ENCODE measurements around the gene TRMT11. TPM values are rescaled to one million over a fixed set of nuclear protein-coding genes. Genes with fewer than 3 reads are reported as not detected.

Gene TRMT11
- total RNA-seq, 1 experiment from 2014 or later, result 36.7 TPM

GRCh38 chr6:126039284-126039683, 52.9 kb downstream of the TRMT11 start:
- H3K4me3 ChIP-seq (ENCODE audit: low read depth, low read length), result no peak overlapping the region
- H3K36me3 ChIP-seq (ENCODE audit: control insufficient read depth, insufficient read depth, low read length), result no peaks in the 10 kb centered on the region; the same call in 1 of the 2 replicates
- intact Hi-C loops (cut with micrococcal nuclease; ENCODE audit: unreplicated experiment), result no loop called here
- Mint-ChIP-seq H3K4me1 (ENCODE audit: low read depth, unreplicated experiment) (peaks cover 20% of the 10 kb centered on the region), H3K27me3 (ENCODE audit: insufficient read depth, unreplicated experiment) (no peaks in the 10 kb centered on the region), H3K9me3 (ENCODE audit: unreplicated experiment) (no peaks in the 10 kb centered on the region), H3K27ac (ENCODE audit: unreplicated experiment) (no peak overlapping the region), H3K4me3 (ENCODE audit: unreplicated experiment) (no peak overlapping the region), H3K36me3 (ENCODE audit: insufficient read depth, unreplicated experiment) (peaks cover 62% of the 10 kb centered on the region)
- POLR2A ChIA-PET, result no interaction called here
- no TSS peak for BruUV-seq (replicated peaks)
- DNase-seq, result no peak
- CTCF ChIA-PET, result no interaction called here
- H3K4me1 ChIP-seq, result peaks cover 70% of the 10 kb centered on the region
- H3K9me3 ChIP-seq, result no peaks in the 10 kb centered on the region
- H3K27me3 ChIP-seq (replicated peaks; ENCODE audit: control insufficient read depth, insufficient read depth, low read length), result no peaks in the 10 kb centered on the region
- TF ChIP-seq, protein P1, sequence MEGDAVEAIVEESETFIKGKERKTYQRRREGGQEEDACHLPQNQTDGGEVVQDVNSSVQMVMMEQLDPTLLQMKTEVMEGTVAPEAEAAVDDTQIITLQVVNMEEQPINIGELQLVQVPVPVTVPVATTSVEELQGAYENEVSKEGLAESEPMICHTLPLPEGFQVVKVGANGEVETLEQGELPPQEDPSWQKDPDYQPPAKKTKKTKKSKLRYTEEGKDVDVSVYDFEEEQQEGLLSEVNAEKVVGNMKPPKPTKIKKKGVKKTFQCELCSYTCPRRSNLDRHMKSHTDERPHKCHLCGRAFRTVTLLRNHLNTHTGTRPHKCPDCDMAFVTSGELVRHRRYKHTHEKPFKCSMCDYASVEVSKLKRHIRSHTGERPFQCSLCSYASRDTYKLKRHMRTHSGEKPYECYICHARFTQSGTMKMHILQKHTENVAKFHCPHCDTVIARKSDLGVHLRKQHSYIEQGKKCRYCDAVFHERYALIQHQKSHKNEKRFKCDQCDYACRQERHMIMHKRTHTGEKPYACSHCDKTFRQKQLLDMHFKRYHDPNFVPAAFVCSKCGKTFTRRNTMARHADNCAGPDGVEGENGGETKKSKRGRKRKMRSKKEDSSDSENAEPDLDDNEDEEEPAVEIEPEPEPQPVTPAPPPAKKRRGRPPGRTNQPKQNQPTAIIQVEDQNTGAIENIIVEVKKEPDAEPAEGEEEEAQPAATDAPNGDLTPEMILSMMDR (IDR thresholded peaks at IDR 0.05; ENCODE audit: insufficient read depth in 1 of 2, low read depth in 1 of 2, low read length in 1 of 2, severe bottlenecking in 1 of 2, unreplicated experiment in 1 of 2), result no peak

- no peak overlapping the region for H3K4me3 ChIP-seq (ENCODE audit: low read depth, low read length)
- Mint-ChIP-seq H3K4me1 (ENCODE audit: low read depth, unreplicated experiment) (peaks cover 12% of the 10 kb centered on the region), H3K4me3 (ENCODE audit: unreplicated experiment) (no peak overlapping the region), H3K9me3 (ENCODE audit: unreplicated experiment) (no peaks in the 10 kb centered on the region), H3K27ac (ENCODE audit: unreplicated experiment) (no peak overlapping the region), H3K36me3 (ENCODE audit: insufficient read depth, unreplicated experiment) (peaks cover 64% of the 10 kb centered on the region), H3K27me3 (ENCODE audit: insufficient read depth, unreplicated experiment) (no peaks in the 10 kb centered on the region)
- ChIA-PET POLR2A (no interaction called here), CTCF (no interaction called here)
- no peaks in the 10 kb centered on the region for H3K9me3 ChIP-seq
- peaks cover 60% of the 10 kb centered on the region for H3K4me1 ChIP-seq
- intact Hi-C loops (cut with micrococcal nuclease; ENCODE audit: unreplicated experiment), result no loop called here
- no peaks in the 10 kb centered on the region for H3K27me3 ChIP-seq (replicated peaks; ENCODE audit: control insufficient read depth, insufficient read depth, low read length)
- no TSS peak for BruUV-seq (replicated peaks)
- no peak for DNase-seq
- no peaks in the 10 kb centered on the region; the same call in 1 of the 2 replicates for H3K36me3 ChIP-seq (ENCODE audit: control insufficient read depth, insufficient read depth, low read length)
- TF ChIP-seq, protein P1 (IDR thresholded peaks at IDR 0.05; ENCODE audit: insufficient read depth in 1 of 2, low read depth in 1 of 2, low read length in 1 of 2, severe bottlenecking in 1 of 2, unreplicated experiment in 1 of 2), result no peak
These were observed 54.1 kb downstream of the TRMT11 start for GRCh38 chr6:126040394-126040793.

DNA sequence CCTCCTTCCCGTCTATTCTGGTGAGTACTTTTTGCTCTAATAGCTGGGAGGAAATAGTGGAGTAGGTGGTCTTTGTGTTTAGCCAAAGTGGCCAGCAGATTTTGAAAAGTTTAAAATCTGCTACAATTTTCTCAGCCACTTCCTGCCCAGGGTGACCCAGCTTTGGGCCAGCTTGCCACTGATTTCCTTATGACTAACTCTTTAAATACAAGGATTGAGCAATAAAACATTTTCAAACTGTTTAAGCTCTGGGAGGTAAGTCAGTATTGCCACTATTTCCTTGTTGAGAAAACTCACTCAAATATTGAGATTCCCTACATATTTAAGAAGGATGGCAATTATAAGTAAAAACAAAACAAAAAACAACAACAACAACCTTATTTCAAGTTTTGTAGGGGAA, 54.5 kb downstream of the TRMT11 start:
- H3K36me3 ChIP-seq (ENCODE audit: control insufficient read depth, insufficient read depth, low read length), result no peaks in the 10 kb centered on the region; the same call in 1 of the 2 replicates
- peaks cover 56% of the 10 kb centered on the region for H3K4me1 ChIP-seq
- no peaks in the 10 kb centered on the region for H3K27me3 ChIP-seq (replicated peaks; ENCODE audit: control insufficient read depth, insufficient read depth, low read length)
- no peak for DNase-seq
- Mint-ChIP-seq H3K4me1 (ENCODE audit: low read depth, unreplicated experiment) (peaks cover 8% of the 10 kb centered on the region), H3K27ac (ENCODE audit: unreplicated experiment) (peak overlapping the region; percentile 2), H3K27me3 (ENCODE audit: insufficient read depth, unreplicated experiment) (no peaks in the 10 kb centered on the region), H3K9me3 (ENCODE audit: unreplicated experiment) (no peaks in the 10 kb centered on the region), H3K4me3 (ENCODE audit: unreplicated experiment) (no peak overlapping the region), H3K36me3 (ENCODE audit: insufficient read depth, unreplicated experiment) (peaks cover 63% of the 10 kb centered on the region)
- CTCF ChIA-PET, result no interaction called here
- intact Hi-C loops (cut with micrococcal nuclease; ENCODE audit: unreplicated experiment), result no loop called here
- POLR2A ChIA-PET, result no interaction called here
- BruUV-seq (replicated peaks), result no TSS peak
- no peaks in the 10 kb centered on the region for H3K9me3 ChIP-seq
- no peak overlapping the region for H3K4me3 ChIP-seq (ENCODE audit: low read depth, low read length)
- TF ChIP-seq, protein P1 (IDR thresholded peaks at IDR 0.05; ENCODE audit: insufficient read depth in 1 of 2, low read depth in 1 of 2, low read length in 1 of 2, severe bottlenecking in 1 of 2, unreplicated experiment in 1 of 2), result no peak

Data from Caco-2 (cell line).